Measurements from ENCODE around the gene MAST2.
"Not testable (repeated sequence)": the region's sequence is repeated elsewhere in the genome, so short reads cannot be mapped to it uniquely, and the experiment has no call there.

Gene MAST2

GRCh38 chr1:45815667-45816458 lies 12.5 kb downstream of the MAST2 start:
- DNase-seq: no peak

GRCh38 chr1:45820173-45820572 lies 16.8 kb downstream of the MAST2 start:
- DNase-seq: no peak

GRCh38 chr1:45820788-45821187 lies 17.4 kb downstream of the MAST2 start:
- no peak for DNase-seq

- no peak for DNase-seq
Measured at GRCh38 chr1:45822644-45823043, 19.2 kb downstream of the MAST2 start.

GRCh38 chr1:45824607-45825006 lies 21.2 kb downstream of the MAST2 start:
- DNase-seq: no peak

- no peak for DNase-seq
Measured at GRCh38 chr1:45827256-45827655, 23.8 kb downstream of the MAST2 start.

- DNase-seq: no peak
Measured at GRCh38 chr1:45828841-45829240, 25.4 kb downstream of the MAST2 start.

GRCh38 chr1:45833361-45833760 lies 29.9 kb downstream of the MAST2 start:
- DNase-seq: no peak

GRCh38 chr1:45834689-45835088 lies 31.3 kb downstream of the MAST2 start:
- no peak for DNase-seq

- DNase-seq: no peak
Measured at GRCh38 chr1:45836451-45836850, 33.0 kb downstream of the MAST2 start.

GRCh38 chr1:45836861-45837260 lies 33.4 kb downstream of the MAST2 start:
- not testable (repeated sequence) for DNase-seq

- not testable (repeated sequence) for DNase-seq
Measured at GRCh38 chr1:45838322-45838721, 34.9 kb downstream of the MAST2 start.

- no peak for DNase-seq
Measured at GRCh38 chr1:45840704-45841103, 37.3 kb downstream of the MAST2 start.

GRCh38 chr1:45842786-45843185 lies 39.4 kb downstream of the MAST2 start:
- peak; percentile 32 for DNase-seq

- no peak for DNase-seq
Measured at GRCh38 chr1:45843474-45843905, 40.1 kb downstream of the MAST2 start.

- DNase-seq: not testable (repeated sequence)
Measured at GRCh38 chr1:45844000-45844399, 40.6 kb downstream of the MAST2 start.

- no peak for DNase-seq
Measured at GRCh38 chr1:45846931-45847330, 43.5 kb downstream of the MAST2 start.

GRCh38 chr1:45848097-45848496 lies 44.7 kb downstream of the MAST2 start:
- no peak for DNase-seq

GRCh38 chr1:45848714-45849113 lies 45.3 kb downstream of the MAST2 start:
- DNase-seq: no peak

GRCh38 chr1:45850017-45850416 lies 46.6 kb downstream of the MAST2 start:
- DNase-seq: no peak

- no peak for DNase-seq
Measured at GRCh38 chr1:45854724-45855123, 51.3 kb downstream of the MAST2 start.

GRCh38 chr1:45857101-45857700 lies 53.8 kb downstream of the MAST2 start:
- no peak for DNase-seq

GRCh38 chr1:45857755-45858492 lies 54.5 kb downstream of the MAST2 start:
- DNase-seq: not testable (repeated sequence)

- no peak for DNase-seq
Measured at GRCh38 chr1:45859221-45859620, 55.8 kb downstream of the MAST2 start.

Data from activated CD4-positive, alpha-beta T cell treated with anti-CD3 and anti-CD28 coated beads, Interleukin-2, Interleukin-6, amounts not matched to agents 100 ng/mL and 50 ng/mL, durations not matched to agents 16 hours and 8 hours (primary cell).